Neural cell (in vitro differentiated cells): ENCODE results near the gene EXD3. TPM values are rescaled to one million over a fixed set of nuclear protein-coding genes. Genes with fewer than 3 reads are reported as not detected.

Source experiments
- H2AFZ ChIP-seq: fragments of 200-600, 300-800 bp; sonication (generic), shearing (Covaris generic); 2 replicates; pipeline ENCODE4 v1.6.0; 2014; ENCODE audit warnings: low read depth, mild to moderate bottlenecking, antibody characterized with exemption, low read length, moderate library complexity
- H3F3A ChIP-seq: fragments of 200-600 bp; shearing (Covaris generic); 2 replicates; pipeline ENCODE4 v1.6.1; 2016; ENCODE audit warnings: mild to moderate bottlenecking, moderate library complexity, mixed read lengths, antibody characterized with exemption, low read length; ENCODE audit not compliant: insufficient read depth, poor library complexity, severe bottlenecking
- H3K27ac ChIP-seq: fragments of 200-600, 300-800 bp; sonication (generic), shearing (Covaris generic); 2 replicates; pipeline ENCODE4 v1.5.1; 2014; ENCODE audit warnings: mild to moderate bottlenecking, low read length, moderate library complexity
- H3K27me3 ChIP-seq: fragments of 300-800, 200-600 bp; sonication (generic), shearing (Covaris generic); 2 replicates; pipeline ENCODE4 v1.6.0; 2014; ENCODE audit warnings: mild to moderate bottlenecking, low read depth, low read length, moderate library complexity; ENCODE audit not compliant: insufficient read depth
- H3K36me3 ChIP-seq: fragments of 300-800, 200-600 bp; sonication (generic), shearing (Covaris generic); 2 replicates; pipeline ENCODE4 v1.5.1; 2014; ENCODE audit warnings: mild to moderate bottlenecking, antibody characterized with exemption, low read length, moderate library complexity; ENCODE audit not compliant: insufficient read depth
- H3K4me2 ChIP-seq: fragments of 300-800, 200-600 bp; sonication (generic), shearing (Covaris generic); 2 replicates; pipeline ENCODE4 v1.6.0; 2014; ENCODE audit warnings: mild to moderate bottlenecking, low read length
- H3K4me3 ChIP-seq: fragments of 300-800, 200-600 bp; sonication (generic), shearing (Covaris generic); 2 replicates; pipeline ENCODE4 v1.5.1; 2014; ENCODE audit warnings: mild to moderate bottlenecking, low read length, moderate library complexity
- H3K79me2 ChIP-seq: fragments of 200-600 bp; shearing (Covaris generic); replicated peaks from 2 replicates; pipeline ENCODE4 v1.6.0; 2014; ENCODE audit warnings: mild to moderate bottlenecking, low read length, moderate library complexity; ENCODE audit not compliant: insufficient read depth
- H3K9ac ChIP-seq: fragments of 300-800, 200-600 bp; sonication (generic), shearing (Covaris generic); 2 replicates; pipeline ENCODE4 v1.6.1; 2016; ENCODE audit warnings: mild to moderate bottlenecking, low read length, mixed read lengths
- H3K9me2 ChIP-seq: fragments of 200-600 bp; shearing (Covaris generic); 2 replicates; pipeline ENCODE4 v1.6.1; 2016; ENCODE audit warnings: mild to moderate bottlenecking, low read length, mixed read lengths; ENCODE audit not compliant: insufficient read depth
- H3K9me3 ChIP-seq: fragments of 200-600, 300-800 bp; sonication (generic), shearing (Covaris generic); 2 replicates; pipeline ENCODE4 v1.6.1; 2016; ENCODE audit warnings: mild to moderate bottlenecking, mixed run types, low read length, moderate library complexity, mixed read lengths
- H4K20me1 ChIP-seq: fragments of 200-600 bp; shearing (Covaris generic); 2 replicates; pipeline ENCODE4 v1.6.1; 2016; ENCODE audit warnings: mild to moderate bottlenecking, mixed run types; ENCODE audit not compliant: insufficient read depth
- CTCF ChIP-seq: fragments of 450-650 bp; IDR thresholded peaks from 2 replicates; pipeline ENCODE4 v1.5.1; 2014; ENCODE audit warnings: antibody characterized with exemption, mild to moderate bottlenecking, moderate library complexity; ENCODE audit not compliant: poor library complexity, severe bottlenecking
- EP300 ChIP-seq: fragments of 450-650 bp; conservative IDR thresholded peaks from 2 replicates; pipeline ENCODE4 v1.6.1; 2014; ENCODE audit warnings: antibody characterized with exemption, mild to moderate bottlenecking, moderate library complexity; ENCODE audit not compliant: poor library complexity, severe bottlenecking
- EZH2 ChIP-seq: fragments of 200-600, 300-800 bp; shearing (Covaris generic), sonication (generic); IDR thresholded peaks from 2 replicates; pipeline ENCODE4 v1.6.1; 2014; ENCODE audit warnings: antibody characterized with exemption, low read length, borderline replicate concordance, mild to moderate bottlenecking; ENCODE audit not compliant: insufficient read depth, poor library complexity, severe bottlenecking
- MXI1 ChIP-seq: fragments of 450-650 bp; conservative IDR thresholded peaks from 2 replicates; pipeline ENCODE4 v1.6.1; 2014; ENCODE audit warnings: antibody characterized with exemption, mild to moderate bottlenecking; ENCODE audit not compliant: poor library complexity, severe bottlenecking
- POLR2AphosphoS5 ChIP-seq: IDR thresholded peaks from 2 replicates; pipeline ENCODE4 v1.6.1; 2012
- RAD21 ChIP-seq: fragments of 450-650 bp; conservative IDR thresholded peaks from 2 replicates; pipeline ENCODE4 v1.6.1; 2014; ENCODE audit warnings: antibody characterized with exemption, mild to moderate bottlenecking, moderate library complexity
- REST ChIP-seq: IDR thresholded peaks from 2 replicates; pipeline ENCODE4 v1.6.1; 2012; ENCODE audit warnings: borderline replicate concordance
- SMC3 ChIP-seq: fragments of 450-650 bp; conservative IDR thresholded peaks from 2 replicates; pipeline ENCODE4 v1.6.1; 2014; ENCODE audit warnings: antibody characterized with exemption, mild to moderate bottlenecking, moderate library complexity; ENCODE audit not compliant: poor library complexity
- TAF1 ChIP-seq: IDR thresholded peaks from 2 replicates; pipeline ENCODE4 v1.6.1; 2012; ENCODE audit warnings: low read depth
- polyA plus RNA-seq: library from polyadenylated mRNA; depleted of rRNA; stranded (reverse); fragments of >200 nt; gene quantifications from 2 replicates; pipeline ENCODE4 v1.2.3, GENCODE V29; 2014

Gene EXD3
- polyA plus RNA-seq, 1 donor from 2014 or later, result 32.9 TPM

- no peak for TF ChIP-seq EZH2
These were observed 18.4 kb upstream of the EXD3 start, which contains the start of gene ENTPD8 (continued) for GRCh38 chr9:137441289-137441934.

GRCh38 chr9:137439158-137439714, 16.3 kb upstream of the EXD3 start:
- Histone ChIP-seq H3K27ac (no peak overlapping the region), H3K27me3 (peaks cover 10% of the 10 kb centered on the region)

More at GRCh38 chr9:137439158-137439714, 16.3 kb upstream of the EXD3 start:
- Histone ChIP-seq H3K4me3 (no peak overlapping the region), H3K9me2 (no peaks in the 10 kb centered on the region), H3K79me2 (no peaks in the 10 kb centered on the region), H3K9me3 (no peaks in the 10 kb centered on the region), H3F3A (no peaks in the 10 kb centered on the region), H3K36me3 (no peaks in the 10 kb centered on the region), H4K20me1 (no peaks in the 10 kb centered on the region), H3K9ac (no peak overlapping the region), H2AFZ (no peak overlapping the region), H3K4me2 (no peak overlapping the region)
- TF ChIP-seq POLR2AphosphoS5, result no peak
- no peak for TF ChIP-seq CTCF
- TF ChIP-seq REST, result no peak
- TF ChIP-seq TAF1, result no peak
- TF ChIP-seq SMC3, result no peak
- no peak for TF ChIP-seq EP300
- TF ChIP-seq RAD21, result no peak
- TF ChIP-seq EZH2, result no peak
- TF ChIP-seq MXI1, result no peak
